Measurements from ENCODE around the gene WAPL. TPM values are rescaled to one million over a fixed set of nuclear protein-coding genes. Genes with fewer than 3 reads are reported as not detected.

Gene WAPL
- total RNA-seq, 2 experiments from 2014 or later, result 34.3 TPM

- CTCF ChIA-PET, result no interaction called here
- H3K4me1 ChIP-seq (ENCODE audit: insufficient read depth, low read length), result peaks cover 3% of the 10 kb centered on the region
- DNase-seq (no peak), ATAC-seq (ENCODE audit: poor library complexity) (no peak)
- Mint-ChIP-seq H3K4me3 (no peak overlapping the region), H3K27me3 (no peaks in the 10 kb centered on the region), H3K4me1 (ENCODE audit: low read depth) (peaks cover 14% of the 10 kb centered on the region), H3K27ac (no peak overlapping the region), H3K36me3 (ENCODE audit: low read depth) (peaks cover 69% of the 10 kb centered on the region), H3K9me3 (no peaks in the 10 kb centered on the region)
- peaks cover 31% of the 10 kb centered on the region for H3K36me3 ChIP-seq (ENCODE audit: insufficient read depth, low read length)
- intact Hi-C loops (cut with DNase I, micrococcal nuclease), result loop anchor here in 1 of 2 experiments (5.0 kb wide), 1 partner anchor 79 kb away; no protein-coding TSS in a partner anchor
- POLR2A ChIA-PET, result no interaction called here
- H3K9me3 ChIP-seq (ENCODE audit: control insufficient read depth in 1 of 2, insufficient read depth in 1 of 2, low read length in 2 of 2), result no peaks in the 10 kb centered on the region
- no peaks in the 10 kb centered on the region for H3K27me3 ChIP-seq (ENCODE audit: control insufficient read depth in 1 of 2, insufficient read depth in 2 of 2, low read length in 2 of 2)
- no peak for TF ChIP-seq CTCF (IDR thresholded peaks at IDR 0.05)
- H3K27ac ChIP-seq (ENCODE audit: low read depth in 1 of 2, low read length in 2 of 2), result no peak overlapping the region
- no peak overlapping the region for H3K4me3 ChIP-seq (ENCODE audit: low read length)
These were observed 39.8 kb downstream of the WAPL start for GRCh38 chr10:86481761-86482160.

- intact Hi-C loops (cut with DNase I, micrococcal nuclease), result loop anchor here in 1 of 2 experiments (5.0 kb wide), 1 partner anchor 78 kb away; no protein-coding TSS in a partner anchor
- POLR2A ChIA-PET, result interaction anchor here (0.6 kb wide), 1 partner anchor 80 kb away, joined by 3 read pairs; no protein-coding TSS in a partner anchor
- no peaks in the 10 kb centered on the region for H3K9me3 Mint-ChIP-seq
- peaks cover 67% of the 10 kb centered on the region for H3K36me3 Mint-ChIP-seq (ENCODE audit: low read depth)
- no peaks in the 10 kb centered on the region for H3K27me3 ChIP-seq (ENCODE audit: control insufficient read depth in 1 of 2, insufficient read depth in 2 of 2, low read length in 2 of 2)
- H3K27me3 Mint-ChIP-seq, result no peaks in the 10 kb centered on the region
- TF ChIP-seq CTCF (IDR thresholded peaks at IDR 0.05), result no peak
- H3K4me3 ChIP-seq (ENCODE audit: low read length), result no peak overlapping the region
- peak overlapping the region; percentile 0 for H3K27ac Mint-ChIP-seq
- DNase-seq (no peak), ATAC-seq (ENCODE audit: poor library complexity) (no peak)
- no peak overlapping the region for H3K4me3 Mint-ChIP-seq
- CTCF ChIA-PET, result interaction anchor here (0.8 to 1.3 kb wide), 2 partner anchors 22 to 81 kb away, joined by 3 to 4 read pairs; no protein-coding TSS in a partner anchor
- H3K4me1 Mint-ChIP-seq (ENCODE audit: low read depth), result peaks cover 13% of the 10 kb centered on the region
- peaks cover 32% of the 10 kb centered on the region for H3K36me3 ChIP-seq (ENCODE audit: insufficient read depth, low read length)
- no peak overlapping the region for H3K27ac ChIP-seq (ENCODE audit: low read depth in 1 of 2, low read length in 2 of 2)
- H3K4me1 ChIP-seq (ENCODE audit: insufficient read depth, low read length), result no peaks in the 10 kb centered on the region
- H3K9me3 ChIP-seq (ENCODE audit: control insufficient read depth in 1 of 2, insufficient read depth in 1 of 2, low read length in 2 of 2), result no peaks in the 10 kb centered on the region
These were observed 41.0 kb downstream of the WAPL start for GRCh38 chr10:86480571-86480970.

DNA sequence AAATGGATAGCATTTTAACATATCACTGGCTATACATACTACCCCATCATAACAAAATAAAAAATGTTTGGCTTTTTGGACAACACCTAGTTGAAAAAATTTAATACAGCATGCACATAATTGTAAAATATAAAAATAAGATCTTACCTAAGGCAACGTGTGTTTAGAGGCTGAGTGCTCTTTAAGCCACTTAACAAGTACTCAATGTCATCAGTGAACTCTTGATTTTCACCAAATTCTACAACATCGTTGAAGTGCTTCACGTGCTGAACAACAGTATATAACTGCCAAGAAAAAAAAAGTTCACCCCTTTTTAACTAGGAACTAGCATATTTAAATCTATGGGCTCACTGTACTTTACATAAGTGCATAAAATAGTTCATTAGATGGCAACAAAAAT, 49.5 kb downstream of the WAPL start:
- no peak for DNase-seq
- H3K27ac Mint-ChIP-seq, result no peak overlapping the region
- intact Hi-C loops (cut with DNase I, micrococcal nuclease), result no loop called here
- H3K4me3 Mint-ChIP-seq, result no peak overlapping the region
- TF ChIP-seq CTCF (IDR thresholded peaks at IDR 0.05), result no peak
- peaks cover 81% of the 10 kb centered on the region for H3K36me3 Mint-ChIP-seq (ENCODE audit: low read depth)
- ChIA-PET POLR2A (no interaction called here), CTCF (interaction anchor here (1.0 to 1.5 kb wide), 2 partner anchors 14 to 26 kb away, joined by 3 read pairs; no protein-coding TSS in a partner anchor)
- H3K27me3 Mint-ChIP-seq, result no peaks in the 10 kb centered on the region
- no peaks in the 10 kb centered on the region for H3K9me3 Mint-ChIP-seq
- H3K4me1 Mint-ChIP-seq (ENCODE audit: low read depth), result peaks cover 16% of the 10 kb centered on the region
- no peak overlapping the region for H3K4me3 ChIP-seq (ENCODE audit: low read length)
- H3K27ac ChIP-seq (ENCODE audit: low read depth in 1 of 2, low read length in 2 of 2), result no peak overlapping the region
- no peaks in the 10 kb centered on the region for H3K27me3 ChIP-seq (ENCODE audit: control insufficient read depth in 1 of 2, insufficient read depth in 2 of 2, low read length in 2 of 2)
- H3K4me1 ChIP-seq (ENCODE audit: insufficient read depth, low read length), result no peaks in the 10 kb centered on the region
- H3K36me3 ChIP-seq (ENCODE audit: insufficient read depth, low read length), result peaks cover 65% of the 10 kb centered on the region
- ATAC-seq (ENCODE audit: poor library complexity), result no peak
- no peaks in the 10 kb centered on the region for H3K9me3 ChIP-seq (ENCODE audit: control insufficient read depth in 1 of 2, insufficient read depth in 1 of 2, low read length in 2 of 2)

All from CD4-positive, alpha-beta T cell (primary cell).